Transverse colon (tissue), 4 donors: ENCODE measurements around the gene WDR47. TPM values are rescaled to one million over a fixed set of nuclear protein-coding genes. Genes with fewer than 3 reads are reported as not detected.

Source experiments
- DNase-seq: peaks from one replicate; pipeline ENCODE4 v3.0.0-alpha.2; 2019
- H3K27ac ChIP-seq, 4 donors: fragments of 200-600 bp; sonication (generic); 2 replicates each; pipeline ENCODE4 v1.5.1; 2016 to 2018; ENCODE audit warnings: inconsistent platforms in 4 of 4
- H3K27me3 ChIP-seq: fragments of 200-600 bp; sonication (generic); 2 replicates; pipeline ENCODE4 v1.5.1; 2017; ENCODE audit warnings: inconsistent platforms
- H3K36me3 ChIP-seq, 4 donors: fragments of 200-600 bp; sonication (generic); 2 replicates each; pipeline ENCODE4 v1.5.1; 2017 to 2019; ENCODE audit warnings: inconsistent platforms in 4 of 4
- H3K4me1 ChIP-seq, 4 donors: fragments of 200-600 bp; sonication (generic); 2 replicates each; pipeline ENCODE4 v1.5.1; 2017 to 2020; ENCODE audit warnings: inconsistent platforms in 4 of 4
- H3K4me3 ChIP-seq, 4 donors: fragments of 200-600 bp; sonication (generic); 1 replicate in 1 of 4; 2 replicates in 3 of 4; pipeline versions ENCODE4 v1.5.1 to v1.6.1; 2017 to 2019; ENCODE audit warnings: inconsistent platforms in 4 of 4
- H3K9me3 ChIP-seq, 2 donors: fragments of 200-600 bp; sonication (generic); 2 replicates each; pipeline ENCODE4 v1.5.1; 2017 to 2019; ENCODE audit warnings: inconsistent platforms in 2 of 2
- EP300 ChIP-seq: sonication (generic); formaldehyde crosslinking; IDR thresholded peaks from one replicate; pipeline ENCODE4 v1.6.1; 2017; ENCODE audit warnings: antibody characterized with exemption, low read depth
- POLR2A ChIP-seq: fragments of 450-650 bp; IDR thresholded peaks from one replicate; pipeline ENCODE4 v1.6.1; 2016; ENCODE audit warnings: antibody characterized with exemption, mild to moderate bottlenecking, moderate library complexity
- POLR2AphosphoS5 ChIP-seq, 3 donors: sonication (generic); formaldehyde crosslinking; IDR thresholded peaks; one replicate each; pipeline ENCODE4 v1.6.1; 2016; ENCODE audit warnings: antibody characterized with exemption in 3 of 3
- WGBS, 2 donors: methylation state at CpG; one replicate each; pipeline ENCODE4 v1.1.5; 2018; ENCODE audit warnings: low coverage in 1 of 2; 5-methylcytosine and 5-hydroxymethylcytosine counted together
- in situ Hi-C, 4 donors: fragments of 200-750 bp; cut with MboI; loops; one replicate each; pipeline versions ENCODE4 v1.15.0 to v1.15.1; 2017; ENCODE audit warnings: low sequenced_read_pairs in 3 of 4, low pct_ligation_motif_present in 1 of 4, low pct_unique_long_range_greater_than_20kb in 1 of 4
- intact Hi-C: fragments of 100-400 bp; cut with DNase I; formaldehyde crosslinking; loops from one replicate; pipeline ENCODE4 v1.15.1; 2023; ENCODE audit warnings: low total_unique reads
- total RNA-seq, 4 donors: library from RNA; depleted of rRNA; stranded (reverse); fragments of >200 nt; gene quantifications; one replicate each; pipeline ENCODE4 v1.1.0, GENCODE V29; 2016
- TF ChIP-seq, protein P1 (sequence below), 5 experiments: fragments of 200-600 bp in 3 of 5; fragments of 450-650 bp in 2 of 5; sonication (generic) in 3 of 5; IDR thresholded peaks; 1 replicate in 2 of 5; 2 replicates in 3 of 5; pipeline ENCODE4 v1.5.1; 2016 to 2017; ENCODE audit warnings: antibody characterized with exemption in 5 of 5, inconsistent platforms in 3 of 5, mild to moderate bottlenecking in 2 of 5, moderate library complexity in 1 of 5

Gene WDR47
- total RNA-seq, 4 donors from 2014 or later = 6.7 to 12.1 (median 9.7) TPM

DNA sequence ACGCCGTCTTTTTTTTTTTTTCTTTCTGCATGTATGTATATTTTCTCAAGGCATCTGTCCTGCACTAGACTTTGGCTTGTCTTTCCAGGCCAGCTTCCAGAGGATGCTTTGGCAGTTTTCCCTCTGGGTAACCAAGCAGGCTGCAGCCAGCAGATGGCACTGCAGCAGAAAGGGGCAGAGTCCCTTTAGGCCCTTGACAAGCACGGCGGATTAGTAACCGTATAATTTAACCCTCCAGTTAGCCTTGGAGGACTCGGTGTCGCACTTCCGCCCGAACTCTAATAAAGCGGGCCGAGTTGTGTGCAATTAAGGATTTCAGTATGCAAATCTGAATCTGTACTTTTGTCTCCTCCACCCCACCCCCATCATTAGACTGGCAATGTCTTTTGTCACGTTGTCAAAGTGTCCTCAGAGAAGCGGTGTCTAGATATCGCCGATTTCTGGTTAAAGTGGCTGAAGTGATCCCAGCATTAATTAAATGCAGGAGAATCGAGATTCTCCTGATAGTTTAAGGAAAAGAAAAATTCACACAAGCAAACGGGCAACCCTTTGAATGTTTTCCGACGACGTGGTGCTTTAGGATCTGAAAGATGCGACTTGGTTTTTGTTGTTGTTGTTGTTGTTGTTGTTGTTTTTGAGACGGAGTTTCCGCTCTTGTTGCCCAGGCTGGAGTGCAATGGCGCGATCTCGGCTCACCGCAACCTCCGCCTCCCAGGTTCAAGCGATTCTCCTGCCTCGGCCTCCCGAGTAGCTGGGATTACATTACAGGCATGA lies 47.5 kb upstream of the WDR47 start:
- TF ChIP-seq POLR2A = no peak
- TF ChIP-seq, protein P1, sequence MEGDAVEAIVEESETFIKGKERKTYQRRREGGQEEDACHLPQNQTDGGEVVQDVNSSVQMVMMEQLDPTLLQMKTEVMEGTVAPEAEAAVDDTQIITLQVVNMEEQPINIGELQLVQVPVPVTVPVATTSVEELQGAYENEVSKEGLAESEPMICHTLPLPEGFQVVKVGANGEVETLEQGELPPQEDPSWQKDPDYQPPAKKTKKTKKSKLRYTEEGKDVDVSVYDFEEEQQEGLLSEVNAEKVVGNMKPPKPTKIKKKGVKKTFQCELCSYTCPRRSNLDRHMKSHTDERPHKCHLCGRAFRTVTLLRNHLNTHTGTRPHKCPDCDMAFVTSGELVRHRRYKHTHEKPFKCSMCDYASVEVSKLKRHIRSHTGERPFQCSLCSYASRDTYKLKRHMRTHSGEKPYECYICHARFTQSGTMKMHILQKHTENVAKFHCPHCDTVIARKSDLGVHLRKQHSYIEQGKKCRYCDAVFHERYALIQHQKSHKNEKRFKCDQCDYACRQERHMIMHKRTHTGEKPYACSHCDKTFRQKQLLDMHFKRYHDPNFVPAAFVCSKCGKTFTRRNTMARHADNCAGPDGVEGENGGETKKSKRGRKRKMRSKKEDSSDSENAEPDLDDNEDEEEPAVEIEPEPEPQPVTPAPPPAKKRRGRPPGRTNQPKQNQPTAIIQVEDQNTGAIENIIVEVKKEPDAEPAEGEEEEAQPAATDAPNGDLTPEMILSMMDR (IDR thresholded peaks at IDR 0.05) = peak; percentile 52 to 67 (median 66)
- TF ChIP-seq POLR2AphosphoS5 (IDR thresholded peaks at IDR 0.05) = peak in 2 of 3 donors; percentile 8 to 25
- Histone ChIP-seq H3K36me3 (peaks cover 0 to 16% (median 5%) of the 10 kb centered on the region in 4 donors), H3K4me3 (peak overlapping the region in 1 of 4 donors; percentile 91), H3K27ac (peak overlapping the region; percentile 95 to 99 (median 95)), H3K9me3 (no peaks in the 10 kb centered on the region), H3K4me1 (peaks cover 13 to 42% (median 18%) of the 10 kb centered on the region in 4 donors), H3K27me3 (no peaks in the 10 kb centered on the region)
- intact Hi-C loops (no loop called here), in situ Hi-C loops (no loop called here)
- peak; percentile 85 for DNase-seq
- 40 to 77% methylated on average over 5 to 31 of the region's 31 CpGs for WGBS, 2 donors

DNA sequence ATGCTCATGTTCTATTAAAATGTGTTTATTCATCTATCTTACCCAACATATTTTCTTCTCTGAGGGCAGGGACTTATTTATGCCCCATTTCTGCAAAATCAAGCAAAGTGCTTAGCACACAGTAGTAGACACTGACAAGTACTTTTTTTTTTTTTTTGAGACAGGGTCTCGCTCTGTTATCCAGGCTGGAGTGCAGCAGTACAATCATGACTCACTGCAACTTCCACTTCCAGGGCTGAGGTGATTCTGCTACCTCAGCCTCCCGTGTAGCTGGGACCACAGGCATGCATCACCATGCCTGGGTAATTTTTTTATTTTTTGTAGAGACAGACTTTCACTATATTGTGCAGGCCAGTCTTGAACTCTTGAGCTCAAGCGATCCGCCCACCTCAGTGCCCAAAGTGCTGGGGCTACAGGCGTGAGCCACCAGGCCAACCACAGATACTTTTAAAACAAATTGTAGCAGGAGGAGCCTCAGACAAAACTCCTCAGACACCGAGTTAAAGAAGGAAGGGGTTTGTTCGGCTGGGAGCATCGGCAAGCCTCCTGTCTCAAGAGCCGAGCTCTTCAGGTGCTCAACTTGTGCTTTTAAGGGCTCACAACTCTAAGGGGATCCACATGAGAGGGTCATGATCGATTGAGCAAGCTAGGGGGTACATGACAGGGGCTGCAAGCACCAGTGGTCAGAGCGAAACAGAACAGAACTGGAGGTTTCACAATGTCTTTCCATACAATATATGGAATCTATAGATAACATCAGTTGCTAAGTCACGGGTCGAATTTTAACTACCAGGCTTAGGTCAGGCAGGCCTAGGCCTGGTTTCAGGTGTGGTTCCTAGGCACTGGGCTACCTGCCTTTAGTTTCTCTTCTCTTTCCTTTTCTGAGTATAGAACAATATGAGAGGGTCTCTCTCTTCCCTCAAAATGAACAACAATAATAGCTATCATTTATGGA lies 42.9 kb upstream of the WDR47 start:
- H3K27ac ChIP-seq = no peak overlapping the region
- peaks cover 0 to 10% (median 1%) of the 10 kb centered on the region in 4 donors for H3K4me1 ChIP-seq
- intact Hi-C loops = no loop called here
- no peaks in the 10 kb centered on the region for H3K36me3 ChIP-seq
- in situ Hi-C loops = no loop called here
- H3K9me3 ChIP-seq = no peaks in the 10 kb centered on the region
- TF ChIP-seq POLR2AphosphoS5 (IDR thresholded peaks at IDR 0.05) (no peak), EP300 (no peak), POLR2A (no peak)
- TF ChIP-seq, protein P1 (IDR thresholded peaks at IDR 0.05) = no peak
- H3K4me3 ChIP-seq = no peak overlapping the region
- WGBS, 2 donors = 88 to 96% methylated on average over 5 to 13 of the region's 13 CpGs
- DNase-seq = no peak
- no peaks in the 10 kb centered on the region for H3K27me3 ChIP-seq

DNA sequence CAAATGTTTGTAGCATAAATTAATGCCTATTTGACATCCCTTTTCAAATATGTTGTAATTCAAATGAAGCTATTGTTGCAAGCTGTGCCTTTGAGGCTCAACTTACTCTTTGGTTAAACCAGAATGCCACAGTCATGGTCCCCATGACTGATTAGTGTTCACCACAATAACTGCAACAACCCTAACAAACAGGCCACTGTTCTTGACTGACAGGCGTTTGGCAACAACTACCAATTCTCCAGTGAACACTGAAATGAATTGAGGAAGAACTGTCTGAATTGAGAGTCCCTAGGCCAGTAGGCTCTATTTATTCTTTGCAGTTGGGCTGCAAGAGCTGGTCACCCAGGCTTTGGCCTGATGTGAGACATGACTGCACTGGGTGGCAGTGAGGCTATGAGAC lies 42.0 kb upstream of the WDR47 start:
- no peaks in the 10 kb centered on the region for H3K36me3 ChIP-seq
- no peak overlapping the region for H3K4me3 ChIP-seq
- WGBS, 2 donors = 53% methylated on average over 1 of the region's 1 CpG; no CpG with 5 or more reads in 1 of the 2 donors
- TF ChIP-seq, protein P1 (IDR thresholded peaks at IDR 0.05) = no peak
- TF ChIP-seq POLR2AphosphoS5 (IDR thresholded peaks at IDR 0.05) (no peak), POLR2A (no peak), EP300 (no peak)
- no peak for DNase-seq
- H3K27me3 ChIP-seq = no peaks in the 10 kb centered on the region
- in situ Hi-C loops (no loop called here), intact Hi-C loops (no loop called here)
- no peak overlapping the region for H3K27ac ChIP-seq
- H3K4me1 ChIP-seq = peaks cover 0 to 1% (median 0%) of the 10 kb centered on the region in 4 donors
- H3K9me3 ChIP-seq = no peaks in the 10 kb centered on the region

DNA sequence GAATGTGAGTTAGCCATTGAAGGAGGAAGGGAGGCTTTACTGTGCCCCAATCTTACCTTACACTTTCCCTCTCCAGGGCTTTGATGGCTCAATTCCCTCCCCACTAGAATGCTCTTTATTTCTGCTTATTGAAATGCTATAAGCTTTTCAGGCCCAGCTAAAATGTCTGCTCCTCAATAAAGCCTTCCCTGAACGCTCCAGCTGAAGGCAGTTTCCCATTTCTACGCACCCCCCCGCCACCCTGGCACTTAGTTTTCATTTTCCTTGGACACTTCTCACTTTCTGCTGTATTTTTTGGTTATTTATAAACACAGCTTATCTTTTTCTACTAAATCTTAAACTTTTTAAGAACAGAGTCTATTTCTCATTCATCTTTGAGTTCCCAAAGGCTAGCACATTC lies 41.6 kb upstream of the WDR47 start:
- Histone ChIP-seq H3K9me3 (no peaks in the 10 kb centered on the region), H3K4me1 (no peaks in the 10 kb centered on the region), H3K27me3 (no peaks in the 10 kb centered on the region), H3K4me3 (no peak overlapping the region), H3K36me3 (no peaks in the 10 kb centered on the region), H3K27ac (peak overlapping the region in 1 of 4 donors; percentile 7)
- TF ChIP-seq, protein P1 (IDR thresholded peaks at IDR 0.05) = no peak
- TF ChIP-seq POLR2A = no peak
- TF ChIP-seq EP300 = no peak
- TF ChIP-seq POLR2AphosphoS5 (IDR thresholded peaks at IDR 0.05) = no peak
- no peak for DNase-seq
- in situ Hi-C loops = no loop called here
- 79 to 91% methylated on average over 3 of the region's 3 CpGs for WGBS, 2 donors
- intact Hi-C loops = no loop called here
